ENCODE results near the gene ATP8B3. TPM values are rescaled to one million over a fixed set of nuclear protein-coding genes. Genes with fewer than 3 reads are reported as not detected.
"Not testable (repeated sequence)": the region's sequence is repeated elsewhere in the genome, so short reads cannot be mapped to it uniquely, and the experiment has no call there.

ATP8B3 gene
- total RNA-seq, 1 experiment from 2014 or later: 11.9 TPM

GRCh38 chr19:1807695-1808394, 4.2 kb downstream of the ATP8B3 start:
- DNase-seq (ENCODE audit: low read depth): no peak
- in situ Hi-C loops (cut with HindIII; ENCODE audit: low pct_unique_long_range_greater_than_20kb, low sequenced_read_pairs): no loop called here

GRCh38 chr19:1807030-1807694, 4.9 kb downstream of the ATP8B3 start:
- in situ Hi-C loops (cut with HindIII; ENCODE audit: low pct_unique_long_range_greater_than_20kb, low sequenced_read_pairs): no loop called here
- no peak for DNase-seq (ENCODE audit: low read depth)

GRCh38 chr19:1806184-1807029, 5.7 kb downstream of the ATP8B3 start:
- no peak for DNase-seq (ENCODE audit: low read depth)
- in situ Hi-C loops (cut with HindIII; ENCODE audit: low pct_unique_long_range_greater_than_20kb, low sequenced_read_pairs): no loop called here

- in situ Hi-C loops (cut with HindIII; ENCODE audit: low pct_unique_long_range_greater_than_20kb, low sequenced_read_pairs): no loop called here
- no peak for DNase-seq (ENCODE audit: low read depth)
Observed at GRCh38 chr19:1805401-1806183, 6.5 kb downstream of the ATP8B3 start.

GRCh38 chr19:1804858-1805257, 7.2 kb downstream of the ATP8B3 start:
- in situ Hi-C loops (cut with HindIII; ENCODE audit: low pct_unique_long_range_greater_than_20kb, low sequenced_read_pairs): no loop called here
- DNase-seq (ENCODE audit: low read depth): no peak

GRCh38 chr19:1799695-1800342, 12.3 kb downstream of the ATP8B3 start:
- in situ Hi-C loops (cut with HindIII; ENCODE audit: low pct_unique_long_range_greater_than_20kb, low sequenced_read_pairs): no loop called here
- DNase-seq (ENCODE audit: low read depth): no peak

GRCh38 chr19:1797313-1797712, 14.8 kb downstream of the ATP8B3 start:
- DNase-seq (ENCODE audit: low read depth); in situ Hi-C loops (cut with HindIII; ENCODE audit: low pct_unique_long_range_greater_than_20kb, low sequenced_read_pairs): not testable (repeated sequence)

GRCh38 chr19:1796395-1797142, 15.5 kb downstream of the ATP8B3 start:
- in situ Hi-C loops (cut with HindIII; ENCODE audit: low pct_unique_long_range_greater_than_20kb, low sequenced_read_pairs): no loop called here
- no peak for DNase-seq (ENCODE audit: low read depth)

- DNase-seq (ENCODE audit: low read depth): no peak
- in situ Hi-C loops (cut with HindIII; ENCODE audit: low pct_unique_long_range_greater_than_20kb, low sequenced_read_pairs): no loop called here
Observed at GRCh38 chr19:1794424-1795172, 17.5 kb downstream of the ATP8B3 start.

- in situ Hi-C loops (cut with HindIII; ENCODE audit: low pct_unique_long_range_greater_than_20kb, low sequenced_read_pairs): no loop called here
Observed at GRCh38 chr19:1791879-1792278, 20.2 kb downstream of the ATP8B3 start.

GRCh38 chr19:1790054-1790792, 21.9 kb downstream of the ATP8B3 start:
- in situ Hi-C loops (cut with HindIII; ENCODE audit: low pct_unique_long_range_greater_than_20kb, low sequenced_read_pairs): no loop called here
- no peak for DNase-seq (ENCODE audit: low read depth)

More at GRCh38 chr19:1791879-1792278, 20.2 kb downstream of the ATP8B3 start:
- DNase-seq (ENCODE audit: low read depth): no peak

- no peak for DNase-seq (ENCODE audit: low read depth)
- in situ Hi-C loops (cut with HindIII; ENCODE audit: low pct_unique_long_range_greater_than_20kb, low sequenced_read_pairs): no loop called here
Observed at GRCh38 chr19:1789261-1790041, 22.6 kb downstream of the ATP8B3 start.

GRCh38 chr19:1787116-1787515, 25.0 kb downstream of the ATP8B3 start:
- in situ Hi-C loops (cut with HindIII; ENCODE audit: low pct_unique_long_range_greater_than_20kb, low sequenced_read_pairs): no loop called here
- no peak for DNase-seq (ENCODE audit: low read depth)

- no peak for DNase-seq (ENCODE audit: low read depth)
- in situ Hi-C loops (cut with HindIII; ENCODE audit: low pct_unique_long_range_greater_than_20kb, low sequenced_read_pairs): no loop called here
Observed at GRCh38 chr19:1786668-1787067, 25.4 kb downstream of the ATP8B3 start.

- in situ Hi-C loops (cut with HindIII; ENCODE audit: low pct_unique_long_range_greater_than_20kb, low sequenced_read_pairs): no loop called here
- no peak for DNase-seq (ENCODE audit: low read depth)
Observed at GRCh38 chr19:1785310-1785709, 26.8 kb downstream of the ATP8B3 start.

Data from Caki2 (cell line).